Mesenteric fat pad (tissue), 1 donor: ENCODE data around the gene STK38. TPM values are rescaled to one million over a fixed set of nuclear protein-coding genes. Genes with fewer than 3 reads are reported as not detected.
"Not testable (repeated sequence)": the region's sequence is repeated elsewhere in the genome, so short reads cannot be mapped to it uniquely, and the experiment has no call there.

ENCODE experiments used
- DNase-seq: peaks from one replicate; pipeline ENCODE4 v3.0.0-alpha.2; 2020; ENCODE audit warnings: low spot score
- total RNA-seq: library from RNA; stranded (reverse); fragmentation: NEBNext Ultra II Directional; extraction: Animal tissue kit (Norgen Biotek cat#: 25700); gene quantifications from one replicate; pipeline ENCODE4 v1.2.1, GENCODE V29; 2021
- donor health status: DM: yes; HTN: yes; CAD: no.

The STK38 gene
- total RNA-seq, 1 donor from 2014 or later, result 31.2 TPM

DNA sequence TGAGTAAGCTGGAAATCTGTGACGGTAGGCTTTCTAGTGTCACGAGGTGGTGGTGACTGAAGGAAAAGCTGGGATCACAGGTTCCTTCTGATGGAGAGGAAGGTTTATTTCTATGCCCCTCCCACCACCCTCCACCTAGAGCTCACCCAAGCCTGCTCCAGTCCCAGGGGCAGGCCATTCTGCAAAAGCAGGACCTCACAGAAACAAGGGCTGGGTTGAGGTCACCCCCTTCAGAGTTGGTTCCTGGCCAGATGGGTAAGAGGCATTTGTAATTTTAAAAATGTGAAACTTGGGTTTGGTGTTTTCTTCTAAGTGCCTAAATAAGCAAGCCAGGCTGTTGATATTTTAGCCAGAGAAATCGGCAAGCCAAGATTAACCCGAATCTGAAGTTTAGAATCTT lies 57.9 kb downstream of the STK38 start:
- DNase-seq, result no peak

DNA sequence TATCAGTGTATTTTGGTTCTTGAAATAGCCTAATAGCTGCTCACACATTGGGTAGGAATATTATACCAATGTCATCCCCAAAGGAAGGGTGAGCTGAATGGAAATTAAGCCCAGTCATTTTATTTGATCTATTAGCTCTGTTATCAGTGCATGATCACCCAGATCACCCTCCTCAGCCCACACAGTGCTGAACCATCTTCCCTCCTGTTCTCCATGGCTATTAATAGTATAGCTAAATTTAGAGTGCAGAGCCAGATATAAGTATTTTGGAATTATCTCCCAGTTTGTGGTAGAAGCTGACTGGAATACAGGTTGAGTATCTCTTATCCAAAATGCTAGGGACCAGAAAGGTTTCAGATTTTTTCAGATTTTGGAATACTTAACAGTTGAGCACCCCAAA lies 59.1 kb downstream of the STK38 start:
- DNase-seq, result no peak

DNA sequence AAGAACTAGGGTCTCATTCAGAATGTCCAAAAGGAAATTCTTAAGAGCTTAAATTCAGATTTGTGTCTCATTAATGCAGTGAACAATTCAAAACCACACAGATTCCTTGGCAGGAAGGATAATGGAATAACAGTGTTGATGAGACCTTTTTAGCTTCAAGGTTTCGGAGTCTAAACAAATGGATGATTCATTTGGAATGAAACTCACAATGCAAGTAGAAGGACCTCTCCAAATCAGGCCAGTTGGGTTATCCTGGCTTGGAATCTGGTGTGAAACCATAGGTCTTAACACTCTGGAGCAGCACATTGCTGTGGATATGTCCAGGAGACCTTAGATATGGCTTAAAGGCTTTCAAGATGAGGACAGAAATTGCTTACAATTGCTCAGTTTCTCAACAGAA lies 59.6 kb downstream of the STK38 start:
- DNase-seq, result no peak

DNA sequence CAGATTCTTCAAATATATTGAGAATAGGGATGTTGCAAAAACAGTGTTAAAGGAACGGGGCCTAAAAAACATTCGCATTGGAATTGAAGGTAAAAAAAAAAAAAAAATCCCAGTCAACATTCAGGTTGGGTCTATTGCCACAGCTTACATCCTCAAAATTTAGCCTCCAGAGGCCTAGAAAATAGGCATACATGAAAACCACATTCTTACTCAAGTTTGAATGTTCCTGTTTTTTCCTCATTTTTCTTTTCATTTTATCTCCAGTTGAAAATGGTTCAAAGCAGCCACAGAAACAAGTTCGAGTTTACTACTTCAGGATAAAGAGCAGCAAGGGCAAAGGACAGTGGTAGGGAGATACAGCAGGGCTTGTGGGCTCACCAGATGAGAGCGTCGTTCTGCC lies 62.5 kb downstream of the STK38 start:
- no peak for DNase-seq

DNA sequence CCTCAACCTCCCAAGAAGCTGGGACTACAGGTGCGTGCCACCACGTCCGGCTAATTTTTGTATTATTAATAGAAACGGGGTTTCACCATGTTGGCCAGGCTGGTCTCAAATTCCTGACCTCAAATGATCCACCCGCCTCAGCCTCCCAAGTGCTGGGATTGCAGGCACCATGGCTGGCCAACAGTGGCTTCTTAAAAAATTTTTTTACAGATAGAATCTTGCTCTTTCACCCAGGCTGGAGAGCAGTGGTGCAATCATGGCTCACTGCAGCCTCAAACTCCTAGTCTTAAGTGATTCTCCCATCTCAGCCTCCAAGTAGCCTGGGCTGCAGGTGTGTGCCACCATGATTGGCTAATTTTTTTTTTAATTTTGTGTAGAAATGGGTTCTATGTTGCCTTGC lies 64.0 kb downstream of the STK38 start:
- not testable (repeated sequence) for DNase-seq

DNA sequence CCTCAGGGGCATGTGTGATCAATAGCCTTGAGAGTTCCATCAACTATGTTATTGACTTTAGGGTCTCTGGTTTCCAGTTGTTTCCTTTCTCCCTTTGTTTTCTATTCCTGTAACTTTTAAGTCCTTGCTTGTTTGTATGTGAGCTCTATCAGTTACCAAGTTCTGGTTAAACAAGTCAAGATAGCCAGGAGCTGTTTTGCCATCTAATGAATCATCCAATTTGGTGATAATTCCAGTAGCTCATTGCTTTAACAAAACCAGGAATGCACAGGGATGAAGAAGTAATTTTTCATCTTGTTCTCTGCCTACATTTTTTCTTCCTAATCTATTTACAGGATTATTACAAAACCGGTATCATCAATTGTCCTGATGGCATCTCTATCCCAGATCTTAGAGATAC lies 68.0 kb downstream of the STK38 start:
- no peak for DNase-seq

DNA sequence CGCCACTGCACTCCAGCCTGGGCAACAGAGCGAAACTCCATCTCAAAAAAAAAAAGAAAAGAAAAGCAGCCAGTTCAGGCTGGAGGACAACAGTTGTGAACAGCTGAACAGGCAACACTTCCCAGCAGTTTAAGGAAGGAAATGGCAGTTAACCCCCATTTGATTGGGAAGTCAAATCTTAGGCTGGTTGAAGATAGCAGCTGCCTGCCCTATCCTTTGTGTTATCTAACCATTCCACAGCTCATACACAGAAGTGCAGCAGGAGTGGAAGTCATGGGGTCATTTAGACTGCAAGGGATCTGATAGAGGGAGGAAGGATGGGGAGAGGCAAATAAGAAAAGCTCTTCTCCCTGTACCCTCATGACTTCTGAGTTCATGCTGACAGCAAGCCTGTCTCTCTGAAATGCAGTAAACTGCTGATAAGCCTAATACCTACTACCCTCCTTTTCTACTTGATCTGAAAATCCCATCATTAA lies 69.2 kb downstream of the STK38 start:
- DNase-seq, result no peak

DNA sequence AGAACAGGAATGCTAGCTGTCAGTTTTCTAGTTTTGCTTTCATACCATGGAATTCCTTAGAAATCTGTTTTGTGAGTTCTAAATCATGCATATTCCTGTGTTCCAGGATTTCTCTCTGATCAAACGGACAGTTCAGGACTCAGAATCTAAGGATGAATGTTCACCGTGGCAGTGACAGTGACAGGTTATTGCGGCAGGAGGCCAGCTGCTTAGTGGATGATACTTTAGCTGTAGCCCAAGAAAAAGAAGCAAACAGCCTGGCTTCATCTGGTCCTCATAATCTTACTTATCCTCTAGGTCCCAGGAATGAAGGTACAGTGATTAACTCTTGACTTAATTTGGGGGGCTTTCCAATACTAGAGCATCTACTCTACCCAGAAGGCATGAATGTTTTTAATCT lies 77.3 kb downstream of the STK38 start:
- no peak for DNase-seq

DNA sequence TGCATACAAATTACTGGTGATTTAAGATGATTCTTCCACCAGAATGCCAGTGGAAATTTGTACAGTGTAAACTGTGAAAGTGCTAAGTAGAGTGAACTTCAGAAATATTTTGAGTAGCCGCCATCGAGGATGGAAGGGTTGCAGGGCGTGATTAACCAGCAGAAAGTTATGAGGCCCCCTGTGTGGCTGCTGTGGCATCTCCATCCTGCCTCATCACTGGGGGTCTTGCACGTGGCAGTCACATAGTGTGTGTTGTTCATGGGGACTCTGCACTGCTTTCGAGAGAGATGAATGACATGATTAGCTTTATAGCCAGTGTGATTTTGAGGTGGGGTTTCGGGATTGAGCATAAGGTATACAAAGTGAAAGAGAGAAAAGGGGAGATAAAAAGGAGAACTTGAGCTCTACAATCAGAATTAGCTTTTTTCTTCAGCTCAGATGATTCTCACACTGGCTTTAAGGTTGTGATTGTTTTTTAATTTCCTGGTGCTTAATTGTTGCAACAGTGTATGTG lies 78.1 kb downstream of the STK38 start:
- no peak for DNase-seq

DNA sequence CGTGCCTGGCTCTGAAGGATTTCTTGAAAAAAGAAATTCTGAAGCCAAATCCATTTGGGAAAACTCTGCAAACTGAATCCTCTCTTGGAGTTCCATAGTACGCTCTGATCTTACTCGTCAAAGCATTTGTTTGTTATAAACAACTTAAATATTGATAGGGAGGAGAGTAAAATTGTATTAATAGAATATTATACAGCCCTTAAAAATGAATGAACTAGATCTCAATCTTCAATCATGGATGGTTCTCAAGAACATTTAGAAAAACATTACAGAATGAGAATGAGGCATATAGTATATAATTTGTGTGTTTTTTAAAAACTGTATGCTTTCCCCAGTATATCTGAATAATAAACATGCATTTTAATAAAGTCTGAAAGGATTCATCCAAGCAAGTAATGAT lies 79.7 kb downstream of the STK38 start:
- no peak for DNase-seq

DNA sequence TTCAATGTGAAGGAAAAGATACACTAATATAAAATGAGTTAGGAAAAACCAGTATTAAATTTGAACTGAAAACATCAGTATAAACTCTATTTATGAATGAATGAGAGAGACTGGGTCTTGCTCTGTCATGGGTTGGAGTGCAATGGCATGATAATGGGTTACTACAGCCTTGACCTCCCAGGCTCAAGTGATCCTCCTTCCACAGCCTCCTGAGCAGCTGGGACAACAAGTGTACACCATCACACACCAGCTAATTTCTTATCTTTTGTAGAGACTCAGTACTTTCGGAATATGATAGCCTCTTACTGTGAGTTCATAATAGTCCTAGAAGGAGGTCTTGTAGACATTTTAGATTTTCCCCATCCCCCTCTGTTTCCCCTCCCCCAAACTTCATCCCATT lies 83.0 kb downstream of the STK38 start:
- DNase-seq, result no peak

DNA sequence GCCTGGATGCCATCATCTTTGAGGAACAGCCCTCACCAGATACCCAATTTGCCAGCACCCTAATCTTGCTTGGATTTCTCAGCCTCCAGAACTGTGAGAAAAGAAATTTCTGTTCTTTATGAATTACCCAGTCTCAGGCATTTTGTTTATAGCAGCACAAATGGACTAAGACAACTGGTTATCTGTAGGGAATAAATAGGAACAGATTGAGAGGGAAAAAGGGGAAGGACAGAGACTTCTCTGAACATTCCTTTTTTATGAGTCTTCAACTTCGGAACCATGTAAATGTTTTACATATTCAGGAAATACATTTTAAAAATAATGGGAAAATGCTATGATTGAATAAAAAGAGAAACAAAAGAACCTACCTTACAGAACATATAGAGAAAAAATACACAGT lies 83.6 kb downstream of the STK38 start:
- no peak for DNase-seq

DNA sequence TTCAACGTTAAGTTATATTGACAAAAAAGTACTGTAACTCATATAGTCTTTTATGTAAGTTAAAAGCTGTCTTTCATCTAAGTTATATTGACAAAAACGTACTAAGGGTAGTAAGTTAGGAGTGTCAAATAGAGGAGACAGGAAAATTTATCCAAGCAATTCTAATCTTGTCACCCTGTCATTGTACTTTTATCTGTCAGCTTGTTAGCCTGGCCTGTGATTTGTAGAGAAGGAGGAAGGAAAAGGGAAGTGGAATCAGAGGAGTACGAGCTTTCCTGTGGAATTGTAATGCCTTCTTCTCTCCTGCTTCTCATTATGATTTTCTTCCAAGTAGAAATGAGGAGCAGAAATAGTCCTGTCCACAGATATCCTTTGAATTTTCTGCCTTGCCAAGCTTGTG lies 85.6 kb downstream of the STK38 start:
- no peak for DNase-seq

DNA sequence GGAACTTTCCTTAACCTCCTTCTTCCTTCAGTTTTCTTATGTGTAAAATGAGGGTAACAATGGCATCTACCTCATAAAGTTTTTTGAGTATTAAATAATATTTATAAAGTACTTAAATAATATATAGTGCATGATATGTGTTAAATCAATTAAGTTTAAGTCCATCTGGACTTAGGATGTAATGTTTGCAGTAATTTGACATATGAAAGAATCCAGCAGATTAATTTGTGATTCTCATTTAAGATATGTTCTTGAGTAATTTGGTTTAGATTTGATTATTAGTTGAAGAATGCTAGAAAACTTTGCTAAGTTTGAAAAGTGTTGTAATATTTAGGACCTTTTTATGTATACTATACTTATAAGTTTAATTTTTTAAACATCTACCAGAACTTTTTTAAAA lies 86.4 kb downstream of the STK38 start:
- DNase-seq, result no peak

DNA sequence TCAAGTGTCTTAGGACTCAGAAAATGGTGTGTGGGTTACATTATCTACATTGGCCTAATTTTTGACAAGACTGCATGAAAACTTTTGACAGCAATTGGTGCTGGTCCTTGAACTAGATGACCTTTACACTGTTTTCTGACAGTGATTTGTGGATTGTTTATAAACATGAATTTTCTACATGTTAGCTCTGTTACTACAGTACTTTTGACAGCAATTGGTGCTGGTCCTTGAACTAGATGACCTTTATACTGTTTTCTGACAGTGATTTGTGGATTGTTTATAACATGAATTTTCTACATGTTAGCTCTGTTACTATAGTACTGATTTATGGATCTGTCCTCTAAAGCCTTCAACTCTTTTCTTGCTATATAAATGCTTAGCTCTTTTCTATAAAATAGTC lies 87.8 kb downstream of the STK38 start:
- DNase-seq, result no peak

DNA sequence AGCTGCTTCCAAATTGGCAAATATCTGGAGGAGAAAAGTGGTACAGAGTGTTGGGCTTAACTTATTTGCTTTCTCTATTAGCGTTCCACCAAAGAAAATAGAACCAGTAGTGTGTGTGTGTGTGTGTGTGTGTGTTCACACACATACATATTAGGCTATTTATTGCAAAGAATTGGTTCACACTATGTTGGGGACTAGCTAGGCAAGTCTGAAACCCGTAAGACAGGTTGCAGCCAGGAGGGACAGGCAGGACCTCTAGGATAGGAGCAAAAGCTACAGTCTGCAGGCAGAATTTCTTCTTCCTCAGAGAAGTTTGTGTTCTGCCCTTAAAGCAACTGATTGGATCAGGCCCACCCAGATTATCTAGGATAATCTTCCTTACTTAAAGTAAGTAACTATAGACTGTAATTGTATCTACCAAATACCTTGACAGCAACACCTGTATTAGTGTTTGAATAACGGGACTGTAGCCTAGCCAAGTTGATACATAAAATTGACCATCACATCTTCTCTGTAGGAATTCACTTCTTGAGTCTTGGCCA lies 91.7 kb downstream of the STK38 start:
- DNase-seq, result no peak

DNA sequence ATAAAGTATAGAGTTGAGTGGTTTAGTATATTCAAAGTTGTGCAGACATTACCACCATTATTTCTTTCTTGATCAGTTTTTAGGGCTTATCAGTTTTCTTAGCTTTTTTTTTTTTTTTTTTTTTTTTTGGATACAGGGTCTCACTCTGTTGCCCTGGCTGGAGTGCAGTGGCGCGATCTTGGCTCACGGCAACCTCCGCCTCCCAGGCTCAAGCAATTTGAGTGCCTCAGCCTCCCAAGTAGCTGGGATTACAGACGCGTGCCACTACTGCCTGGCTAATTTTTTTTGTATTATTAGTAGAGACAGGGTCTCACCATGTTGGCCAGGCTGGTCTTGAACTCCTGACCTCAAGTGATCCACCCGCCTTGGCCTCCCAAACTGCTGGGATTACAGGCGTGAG lies 94.4 kb downstream of the STK38 start:
- DNase-seq, result not testable (repeated sequence)

DNA sequence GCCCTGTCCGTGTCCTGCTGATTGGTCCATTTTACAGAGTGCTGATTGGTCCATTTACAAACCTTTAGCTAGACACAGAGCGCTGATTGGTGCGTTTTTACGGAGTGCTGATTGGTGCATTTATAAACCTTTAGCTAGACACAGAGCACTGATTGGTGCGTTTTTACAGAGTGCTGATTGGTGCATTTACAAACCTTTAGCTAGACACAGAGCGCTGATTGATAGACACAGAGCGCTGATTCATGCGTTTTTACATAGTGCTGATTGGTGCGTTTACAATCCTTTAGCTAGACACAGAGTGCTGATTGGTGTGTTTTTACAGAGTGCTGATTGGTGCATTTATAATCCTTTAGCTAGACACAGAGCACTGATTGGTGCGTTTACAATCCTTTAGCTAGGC lies 98.1 kb downstream of the STK38 start:
- DNase-seq, result not testable (repeated sequence)

DNA sequence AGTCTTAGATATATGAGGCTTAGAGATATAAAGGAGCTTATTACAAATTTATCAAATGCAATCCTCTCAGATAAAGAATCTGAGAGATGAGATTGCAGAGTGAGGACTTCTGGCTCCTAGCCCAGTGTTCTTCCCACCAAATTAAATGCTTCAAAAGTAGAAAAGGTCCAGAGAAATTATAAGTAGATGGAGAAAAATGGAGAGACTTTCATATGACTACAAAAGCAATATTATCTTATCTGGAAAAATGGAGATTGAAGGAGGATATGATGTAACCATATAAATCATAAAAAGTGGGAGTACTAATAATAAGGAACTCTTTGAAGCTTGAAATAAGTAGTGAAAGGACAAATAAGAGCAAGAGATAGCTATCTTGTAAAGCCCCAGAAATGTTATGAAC lies 101.7 kb downstream of the STK38 start:
- no peak for DNase-seq

DNA sequence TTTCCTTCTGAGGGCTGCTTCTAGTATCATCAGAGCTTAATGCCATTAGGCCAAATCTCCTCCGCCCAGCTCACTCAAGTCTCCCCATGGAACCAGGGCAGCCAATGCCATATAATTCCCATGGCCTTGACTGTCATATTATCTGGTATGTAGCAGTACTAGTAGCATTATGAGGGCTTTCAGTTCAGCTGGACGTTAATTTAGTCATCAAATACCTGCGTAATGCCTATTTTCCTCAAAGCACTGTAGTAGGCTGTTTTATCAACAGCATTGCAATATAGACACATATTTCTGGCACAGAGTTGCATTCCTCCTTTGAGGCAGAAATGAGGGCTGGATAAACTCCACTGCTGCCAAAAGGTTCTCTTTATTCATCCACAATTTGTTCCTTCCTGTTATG lies 102.8 kb downstream of the STK38 start:
- no peak for DNase-seq
